Stomach (tissue), 9 donors: ENCODE data around the gene SPEM2. TPM values are rescaled to one million over a fixed set of nuclear protein-coding genes. Genes with fewer than 3 reads are reported as not detected.
A peak's percentile ranks its signal among the peaks of the same experiment; 100 is the strongest.

Experiments used
- DNase-seq, 2 donors: peaks; one replicate each; pipeline versions ENCODE4 v3.0.0 to v3.0.0-alpha.2; 2013 to 2019
- H3K27ac ChIP-seq, 5 donors: fragments of 200-600 bp in 4 of 5; sonication (generic) in 4 of 5; one replicate each; pipeline ENCODE4 v1.5.1; 2013 to 2019; ENCODE audit warnings: mild to moderate bottlenecking in 1 of 5, moderate library complexity in 1 of 5
- H3K27me3 ChIP-seq, 3 donors: fragments of 200-600 bp; sonication (generic); one replicate each; pipeline ENCODE4 v1.5.1; 2017 to 2019; ENCODE audit warnings: mixed run types in 1 of 3
- H3K36me3 ChIP-seq, 4 donors: fragments of 200-600 bp; sonication (generic); 1 replicate in 3 of 4; 2 replicates in 1 of 4; pipeline ENCODE4 v1.5.1; 2016 to 2019
- H3K4me1 ChIP-seq, 4 donors: fragments of 200-600 bp; sonication (generic); one replicate each; pipeline ENCODE4 v1.5.1; 2016 to 2019
- H3K4me3 ChIP-seq, 4 donors: fragments of 200-600 bp; sonication (generic) in 3 of 4; one replicate each; pipeline ENCODE4 v1.5.1; 2016 to 2019; ENCODE audit warnings: mild to moderate bottlenecking in 1 of 4
- H3K9me3 ChIP-seq, 4 donors: fragments of 200-600 bp; sonication (generic); one replicate each; pipeline ENCODE4 v1.5.1; 2016 to 2019
- CTCF ChIP-seq, 7 experiments: fragments of 450-650 bp in 4 of 7; fragments of 200-600 bp in 3 of 7; sonication (generic) in 3 of 7; IDR thresholded peaks; one replicate each; pipeline ENCODE4 v1.5.1; 2016 to 2019; ENCODE audit warnings: antibody characterized with exemption in 7 of 7, control low read depth in 2 of 7, mild to moderate bottlenecking in 1 of 7
- EP300 ChIP-seq: sonication (generic); formaldehyde crosslinking; IDR thresholded peaks from one replicate; pipeline ENCODE4 v1.6.1; 2017; ENCODE audit warnings: antibody characterized with exemption
- POLR2A ChIP-seq, 4 donors: fragments of 450-650 bp; IDR thresholded peaks; one replicate each; pipeline ENCODE4 v1.6.1; 2016; ENCODE audit warnings: antibody characterized with exemption in 4 of 4, control low read depth in 2 of 4, mild to moderate bottlenecking in 1 of 4, moderate library complexity in 1 of 4
- POLR2AphosphoS5 ChIP-seq, 3 donors: sonication (generic); formaldehyde crosslinking; IDR thresholded peaks; one replicate each; pipeline ENCODE4 v1.6.1; 2016; ENCODE audit warnings: antibody characterized with exemption in 3 of 3
- WGBS, 5 donors: extraction: QIAGEN DNeasy Blood & Tissue Kit in 3 of 5; methylation state at CpG; one replicate each; pipeline versions ENCODE4 v1.1.5 to v1.1.7; 2013 to 2018; 5-methylcytosine and 5-hydroxymethylcytosine counted together
- intact Hi-C: fragments of 100-400 bp; cut with DNase I; formaldehyde crosslinking; loops from one replicate; pipeline ENCODE4 v1.15.1; 2023; ENCODE audit warnings: low total_unique reads
- polyA plus RNA-seq, 3 donors: library from polyadenylated mRNA; stranded (reverse); fragments of 200-250 nt; gene quantifications; one replicate each; pipeline ENCODE4 v1.2.3, GENCODE V29; 2013
- total RNA-seq, 5 donors: library from RNA; depleted of rRNA; stranded (reverse); fragments of >200 nt; gene quantifications; one replicate each; pipeline versions ENCODE4 v1.1.0 to v1.2.3, GENCODE V29; 2014 to 2016
- donor health status: healthy with polysubstance abuse.
- donor health status: Bipolar disorder and iron deficiency.
- donor health status: healthy.

The SPEM2 gene
- total and polyA plus RNA-seq, 8 donors: not detected

- intact Hi-C loops: no loop called here
- TF ChIP-seq POLR2A (IDR thresholded peaks at IDR 0.05) (no peak), CTCF (IDR thresholded peaks at IDR 0.05) (no peak), EP300 (no peak), POLR2AphosphoS5 (IDR thresholded peaks at IDR 0.05) (no peak)
- Histone ChIP-seq H3K4me3 (peak overlapping the region; percentile 71 to 80 (median 74)), H3K27ac (peak overlapping the region; percentile 90 to 94 (median 93)), H3K4me1 (peaks cover 30 to 42% (median 34%) of the 10 kb centered on the region in 4 donors), H3K27me3 (peaks cover 0 to 13% (median 0%) of the 10 kb centered on the region in 3 donors), H3K36me3 (no peaks in the 10 kb centered on the region), H3K9me3 (no peaks in the 10 kb centered on the region)
- peak; percentile 33 to 79 for DNase-seq
- 8 to 12% (median 11%) methylated on average over 9 to 16 of the region's 16 CpGs for WGBS, 5 donors
Measured at GRCh38 chr17:7403043-7403726, 22.2 kb upstream of the SPEM2 start.

- H3K27me3 ChIP-seq: peaks cover 0 to 13% (median 0%) of the 10 kb centered on the region in 3 donors
- intact Hi-C loops: no loop called here
- peak overlapping the region; percentile 71 to 80 (median 74) for H3K4me3 ChIP-seq
- no peak for DNase-seq
- WGBS, 5 donors: 0% methylated on average over 7 to 13 of the region's 13 CpGs
- H3K36me3 ChIP-seq: peaks cover 0 to 4% (median 3%) of the 10 kb centered on the region in 4 donors
- peak overlapping the region; percentile 90 to 94 (median 93) for H3K27ac ChIP-seq
- TF ChIP-seq EP300 (no peak), POLR2AphosphoS5 (IDR thresholded peaks at IDR 0.05) (no peak), POLR2A (IDR thresholded peaks at IDR 0.05) (no peak), CTCF (IDR thresholded peaks at IDR 0.05) (no peak)
- H3K9me3 ChIP-seq: no peaks in the 10 kb centered on the region
- peaks cover 30 to 42% (median 36%) of the 10 kb centered on the region in 4 donors for H3K4me1 ChIP-seq
Measured at GRCh38 chr17:7403727-7403976, 21.8 kb upstream of the SPEM2 start.

- Histone ChIP-seq H3K4me3 (peak within 1 kb of the TSS; percentile 71 to 80 (median 74)), H3K4me1 (peaks cover 30 to 42% (median 36%) of the 10 kb centered on the region in 4 donors), H3K27me3 (peaks cover 0 to 13% (median 0%) of the 10 kb centered on the region in 3 donors), H3K36me3 (peaks cover 0 to 9% (median 7%) of the 10 kb centered on the region in 4 donors), H3K27ac (peak within 1 kb of the TSS; percentile 90 to 94 (median 93)), H3K9me3 (no peaks in the 10 kb centered on the region)
- WGBS, 5 donors: 0 to 1% (median 1%) methylated on average over 42 to 49 of the region's 49 CpGs
- peak; percentile 99 to 100 for DNase-seq
- intact Hi-C loops: no loop called here
- TF ChIP-seq POLR2AphosphoS5 (IDR thresholded peaks at IDR 0.05): peak; percentile 94 to 98 (median 96)
- TF ChIP-seq EP300: no peak
- peak in 2 of 4 donors; percentile 83 to 91 for TF ChIP-seq POLR2A (IDR thresholded peaks at IDR 0.05)
Measured at GRCh38 chr17:7403977-7404736, 21.3 kb upstream of the SPEM2 start, which contains the start of gene TMEM256. TSS of gene TMEM256 (minus strand) at chr17:7404097. CDS start at chr17:7404084, 13 bp downstream.

- peaks cover 30 to 42% (median 36%) of the 10 kb centered on the region in 4 donors for H3K4me1 ChIP-seq
- intact Hi-C loops: no loop called here
- H3K27me3 ChIP-seq: peaks cover 0 to 13% (median 0%) of the 10 kb centered on the region in 3 donors
- peak overlapping the region; percentile 63 to 94 (median 93) for H3K27ac ChIP-seq
- H3K4me3 ChIP-seq: peak overlapping the region; percentile 71 to 80 (median 74)
- H3K36me3 ChIP-seq: peaks cover 0 to 16% (median 14%) of the 10 kb centered on the region in 4 donors
- DNase-seq: peak in 1 of 2 donors; percentile 60
- 0 to 2% (median 1%) methylated on average over 17 to 64 of the region's 65 CpGs for WGBS, 5 donors
- TF ChIP-seq POLR2A (IDR thresholded peaks at IDR 0.05) (no peak), CTCF (IDR thresholded peaks at IDR 0.05) (no peak), POLR2AphosphoS5 (IDR thresholded peaks at IDR 0.05) (no peak), EP300 (no peak)
- H3K9me3 ChIP-seq: no peaks in the 10 kb centered on the region
Measured at GRCh38 chr17:7404737-7405349, 20.6 kb upstream of the SPEM2 start.
